ENCODE results near the gene SH3PXD2B. TPM values are rescaled to one million over a fixed set of nuclear protein-coding genes. Genes with fewer than 3 reads are reported as not detected.

Gene SH3PXD2B
- total RNA-seq, 1 donor from 2014 or later, result 74.1 TPM

GRCh38 chr5:172438319-172438668, 16.0 kb downstream of the SH3PXD2B start:
- Mint-ChIP-seq H3K36me3 (ENCODE audit: low read depth, unreplicated experiment) (no peaks in the 10 kb centered on the region), H3K4me3 (ENCODE audit: unreplicated experiment) (no peak overlapping the region), H3K4me1 (ENCODE audit: unreplicated experiment) (peaks cover 3% of the 10 kb centered on the region), H3K27ac (ENCODE audit: unreplicated experiment) (no peak overlapping the region), H3K9me3 (ENCODE audit: unreplicated experiment) (no peaks in the 10 kb centered on the region), H3K27me3 (ENCODE audit: unreplicated experiment) (peaks cover 4% of the 10 kb centered on the region)
- TF ChIP-seq CTCF (IDR thresholded peaks at IDR 0.05; ENCODE audit: unreplicated experiment), result no peak
- DNase-seq (ENCODE audit: low spot score), result no peak

GRCh38 chr5:172437445-172438318, 16.6 kb downstream of the SH3PXD2B start:
- Mint-ChIP-seq H3K4me3 (ENCODE audit: unreplicated experiment) (no peak overlapping the region), H3K9me3 (ENCODE audit: unreplicated experiment) (no peaks in the 10 kb centered on the region), H3K4me1 (ENCODE audit: unreplicated experiment) (peaks cover 3% of the 10 kb centered on the region), H3K36me3 (ENCODE audit: low read depth, unreplicated experiment) (no peaks in the 10 kb centered on the region), H3K27me3 (ENCODE audit: unreplicated experiment) (no peaks in the 10 kb centered on the region), H3K27ac (ENCODE audit: unreplicated experiment) (no peak overlapping the region)
- TF ChIP-seq CTCF (IDR thresholded peaks at IDR 0.05; ENCODE audit: unreplicated experiment), result no peak
- DNase-seq (ENCODE audit: low spot score), result no peak

- no peak overlapping the region for H3K27ac Mint-ChIP-seq (ENCODE audit: unreplicated experiment)
- peaks cover 3% of the 10 kb centered on the region for H3K36me3 Mint-ChIP-seq (ENCODE audit: low read depth, unreplicated experiment)
- no peaks in the 10 kb centered on the region for H3K27me3 Mint-ChIP-seq (ENCODE audit: unreplicated experiment)
- H3K9me3 Mint-ChIP-seq (ENCODE audit: unreplicated experiment), result no peaks in the 10 kb centered on the region
- H3K4me1 Mint-ChIP-seq (ENCODE audit: unreplicated experiment), result peaks cover 3% of the 10 kb centered on the region
- no peak overlapping the region for H3K4me3 Mint-ChIP-seq (ENCODE audit: unreplicated experiment)
- no peak for TF ChIP-seq CTCF (IDR thresholded peaks at IDR 0.05; ENCODE audit: unreplicated experiment)
- DNase-seq (ENCODE audit: low spot score), result no peak
These were observed 17.4 kb downstream of the SH3PXD2B start for GRCh38 chr5:172436879-172437369.

- no peaks in the 10 kb centered on the region for H3K9me3 Mint-ChIP-seq (ENCODE audit: unreplicated experiment)
- no peak for TF ChIP-seq CTCF (IDR thresholded peaks at IDR 0.05; ENCODE audit: unreplicated experiment)
- H3K36me3 Mint-ChIP-seq (ENCODE audit: low read depth, unreplicated experiment), result peaks cover 3% of the 10 kb centered on the region
- peaks cover 3% of the 10 kb centered on the region for H3K4me1 Mint-ChIP-seq (ENCODE audit: unreplicated experiment)
- DNase-seq (ENCODE audit: low spot score), result no peak
- no peak overlapping the region for H3K4me3 Mint-ChIP-seq (ENCODE audit: unreplicated experiment)
- H3K27ac Mint-ChIP-seq (ENCODE audit: unreplicated experiment), result no peak overlapping the region
- no peaks in the 10 kb centered on the region for H3K27me3 Mint-ChIP-seq (ENCODE audit: unreplicated experiment)
These were observed 18.0 kb downstream of the SH3PXD2B start for GRCh38 chr5:172436078-172436878.

All from endothelial cell (in vitro differentiated cells).